ENCODE measurements around the gene CAPN12. TPM values are rescaled to one million over a fixed set of nuclear protein-coding genes. Genes with fewer than 3 reads are reported as not detected.

CAPN12 gene
- total and polyA plus RNA-seq, 2 of the 8 experiments (the other 6 are each of a cell fraction or from before 2014, with no cell fraction given), result 8.8 to 20.0 TPM

- Histone ChIP-seq H3K9ac (replicated peaks in 1 of 4; ENCODE audit: extremely low read depth in 1 of 4, low read depth in 3 of 4, low read length in 3 of 4) (no peak overlapping the region), H2BK12ac (ENCODE audit: low read depth, low read length) (no peak overlapping the region), H2BK5ac (ENCODE audit: low read depth, low read length) (no peak overlapping the region), H4K20me1 (replicated peaks in 1 of 2; ENCODE audit: control insufficient read depth in 1 of 2, insufficient read depth in 2 of 2, low read length in 2 of 2) (no peaks in the 10 kb centered on the region), H3K79me1 (ENCODE audit: low read depth, low read length) (no peaks in the 10 kb centered on the region), H3K18ac (ENCODE audit: extremely low read depth, low read length) (0 out of 2 replicates have a peak overlapping the region, but pooled peaks have one; percentile 24), H2BK20ac (ENCODE audit: low read length) (no peak overlapping the region), H2AFZ (ENCODE audit: low read length) (no peak overlapping the region), H3K36me3 (ENCODE audit: control insufficient read depth in 2 of 4, insufficient read depth in 4 of 4, low read length in 3 of 4) (no peaks in the 10 kb centered on the region), H3K4me1 (replicated peaks in 1 of 4; ENCODE audit: control insufficient read depth in 3 of 4, insufficient read depth in 4 of 4, low read length in 3 of 4) (no peaks in the 10 kb centered on the region), H3K27me3 (replicated peaks in 1 of 4; ENCODE audit: control insufficient read depth in 3 of 4, extremely low read depth in 1 of 4, insufficient read depth in 3 of 4, low read length in 3 of 4) (no peaks in the 10 kb centered on the region; a peak in 1 of 7 replicates), H3K9me3 (ENCODE audit: insufficient read depth in 2 of 2, low read depth in 1 of 2, low read length in 1 of 2) (no peaks in the 10 kb centered on the region), H4K91ac (replicated peaks; ENCODE audit: insufficient read length, low read length) (no peak overlapping the region), H3K27ac (ENCODE audit: low read depth, low read length) (no peak overlapping the region), H3K14ac (ENCODE audit: insufficient read length) (no peak overlapping the region), H3K56ac (replicated peaks; ENCODE audit: insufficient read length, low read depth, low read length) (no peak overlapping the region), H2BK120ac (replicated peaks; ENCODE audit: low read depth, low read length) (no peak overlapping the region), H3K79me2 (ENCODE audit: control insufficient read depth in 1 of 2, insufficient read depth in 2 of 2, low read length in 2 of 2) (no peaks in the 10 kb centered on the region), H4K5ac (ENCODE audit: insufficient read length, low read depth, low read length) (no peak overlapping the region), H4K8ac (ENCODE audit: extremely low read depth, insufficient read depth, low read length) (no peak overlapping the region), H2AK5ac (ENCODE audit: low read depth, low read length) (no peak overlapping the region), H3K4ac (replicated peaks; ENCODE audit: insufficient read length, low read depth, low read length) (no peak overlapping the region), H3K4me2 (ENCODE audit: insufficient read depth in 1 of 2, low read depth in 2 of 2, low read length in 2 of 2) (no peak overlapping the region), H3K4me3 (ENCODE audit: extremely low read depth in 1 of 4, insufficient read depth in 2 of 4, low read depth in 3 of 4, low read length in 4 of 4) (no peak overlapping the region), H3K23ac (ENCODE audit: insufficient read length) (no peak overlapping the region), H3K23me2 (ENCODE audit: low read depth, low read length) (no peaks in the 10 kb centered on the region), H2BK15ac (ENCODE audit: low read length) (no peak overlapping the region)
- no peak for DNase-seq (ENCODE audit: low read depth in 1 of 2, low spot score in 2 of 2)
- WGBS, 2 experiments (ENCODE audit: extremely low coverage in 1 of 2, insufficient coverage in 1 of 2, insufficient read length in 1 of 2, insufficient replicate concordance in 2 of 2, low coverage in 1 of 2, low lambda C conversion rate in 2 of 2, missing lambda C conversion rate in 1 of 2), result 88% methylated on average over 10 of the region's 13 CpGs; no CpG with 5 or more reads in 1 of the 2 experiments
- ChIA-PET CTCF (ENCODE audit: partially characterized antibody) (no interaction called here), POLR2A (ENCODE audit: partially characterized antibody) (interaction anchor here (1.0 to 1.6 kb wide), 3 partner anchors 18 to 57 kb away, joined by 3 to 5 read pairs (median 4); partner anchors contain the start of gene ECH1)
- no peak for FAIRE-seq
- no peak for TF ChIP-seq MAFK (IDR thresholded peaks at IDR 0.05; ENCODE audit: low read depth, low read length)
- no peak for TF ChIP-seq HDAC2 (IDR thresholded peaks at IDR 0.05; ENCODE audit: borderline replicate concordance in 1 of 2, low read depth in 2 of 2, low read length in 2 of 2)
- no peak for TF ChIP-seq TBP (IDR thresholded peaks at IDR 0.05; ENCODE audit: low read depth, low read length)
- TF ChIP-seq ZNF274 (IDR thresholded peaks at IDR 0.05; ENCODE audit: borderline replicate concordance, extremely low read depth, low read length), result no peak
- TF ChIP-seq KDM4A (IDR thresholded peaks at IDR 0.05; ENCODE audit: low read depth, low read length, severe bottlenecking), result no peak
- TF ChIP-seq, protein P1, sequence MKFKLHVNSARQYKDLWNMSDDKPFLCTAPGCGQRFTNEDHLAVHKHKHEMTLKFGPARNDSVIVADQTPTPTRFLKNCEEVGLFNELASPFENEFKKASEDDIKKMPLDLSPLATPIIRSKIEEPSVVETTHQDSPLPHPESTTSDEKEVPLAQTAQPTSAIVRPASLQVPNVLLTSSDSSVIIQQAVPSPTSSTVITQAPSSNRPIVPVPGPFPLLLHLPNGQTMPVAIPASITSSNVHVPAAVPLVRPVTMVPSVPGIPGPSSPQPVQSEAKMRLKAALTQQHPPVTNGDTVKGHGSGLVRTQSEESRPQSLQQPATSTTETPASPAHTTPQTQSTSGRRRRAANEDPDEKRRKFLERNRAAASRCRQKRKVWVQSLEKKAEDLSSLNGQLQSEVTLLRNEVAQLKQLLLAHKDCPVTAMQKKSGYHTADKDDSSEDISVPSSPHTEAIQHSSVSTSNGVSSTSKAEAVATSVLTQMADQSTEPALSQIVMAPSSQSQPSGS (IDR thresholded peaks at IDR 0.05; ENCODE audit: low read length), result no peak
- TF ChIP-seq SIX5 (IDR thresholded peaks at IDR 0.05; ENCODE audit: low read depth, low read length), result no peak
- TF ChIP-seq KDM5A (IDR thresholded peaks at IDR 0.05; ENCODE audit: low read length), result no peak
- no peak for TF ChIP-seq HDAC6 (IDR thresholded peaks at IDR 0.05; ENCODE audit: low read depth, low read length)
- no peak for TF ChIP-seq BCL11A (IDR thresholded peaks at IDR 0.05; ENCODE audit: low read depth in 2 of 2, low read length in 2 of 2)
- TF ChIP-seq GABPA (IDR thresholded peaks at IDR 0.05; ENCODE audit: borderline replicate concordance, insufficient read depth, low read length), result no peak
Observed at GRCh38 chr19:38774181-38774950, 30.1 kb upstream of the CAPN12 start.
